NCI-H2196 (cell line): ENCODE results near the gene AGRP.
A peak's percentile ranks its signal among the peaks of the same experiment; 100 is the strongest.
"Not testable (repeated sequence)": the region's sequence is repeated elsewhere in the genome, so short reads cannot be mapped to it uniquely, and the experiment has no call there.

Experiments used
- DNase-seq: peaks from one replicate; lab custom pipeline; 2025; ENCODE audit not compliant: unreplicated experiment; lab: John Stamatoyannopoulos, UW

The AGRP gene

GRCh38 chr16:67504031-67505021 is 21.0 kb upstream of the AGRP start:
- no peak for DNase-seq

DNA sequence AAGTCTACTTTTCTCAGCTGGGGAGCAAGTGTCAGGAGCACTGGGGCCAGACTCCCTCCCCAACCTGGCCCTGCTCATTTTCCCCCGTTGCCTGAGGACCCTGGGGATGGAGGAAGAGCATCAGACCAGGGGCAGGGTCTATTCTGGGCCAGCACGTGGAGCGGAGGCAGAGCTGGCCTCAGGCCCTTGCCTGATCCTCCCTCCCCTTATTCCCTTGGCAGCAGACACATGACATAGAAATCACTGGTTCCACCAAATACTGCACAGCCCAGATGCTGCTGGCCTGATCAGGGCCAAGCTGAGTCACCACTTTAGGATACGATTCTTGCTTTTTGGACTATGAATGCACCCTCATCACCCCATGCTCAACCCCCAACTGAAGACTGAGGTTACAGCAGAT is 15.8 kb upstream of the AGRP start:
- DNase-seq, result no peak

DNA sequence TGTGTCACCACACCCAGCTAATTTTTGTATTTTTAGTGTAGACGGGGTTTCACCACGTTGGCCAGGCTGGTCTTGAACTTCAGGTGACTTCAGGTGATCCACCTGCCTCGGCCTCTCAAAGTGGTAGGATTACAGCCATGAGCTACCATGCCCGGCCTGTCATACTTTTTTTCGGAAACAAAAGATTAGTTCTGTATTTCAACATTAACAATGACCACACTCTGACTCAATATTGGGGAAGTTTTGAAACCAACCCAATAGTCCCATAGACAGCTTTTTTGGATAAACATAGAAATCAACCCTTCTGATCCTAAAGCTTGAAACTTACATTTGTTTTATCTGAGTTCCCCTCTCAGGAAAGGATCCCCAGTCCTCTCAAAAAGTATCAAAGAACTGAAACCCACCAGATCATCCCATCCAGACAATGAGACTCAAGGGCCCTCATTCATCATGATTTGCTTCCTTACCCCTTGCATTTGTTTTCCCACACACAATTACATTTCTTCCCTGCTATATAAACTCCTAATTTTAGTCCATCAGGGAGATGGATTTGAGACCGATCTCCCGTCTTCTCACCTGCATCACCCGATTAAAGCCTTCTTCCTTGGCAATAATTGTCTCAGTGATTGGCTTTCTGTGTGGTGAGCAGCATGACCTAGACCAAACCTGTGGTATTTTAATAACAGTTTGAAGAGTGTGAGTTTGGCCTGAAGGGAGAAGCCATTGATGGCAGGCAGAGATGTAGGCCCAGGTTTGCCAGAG is 7.2 kb upstream of the AGRP start:
- DNase-seq, result no peak

DNA sequence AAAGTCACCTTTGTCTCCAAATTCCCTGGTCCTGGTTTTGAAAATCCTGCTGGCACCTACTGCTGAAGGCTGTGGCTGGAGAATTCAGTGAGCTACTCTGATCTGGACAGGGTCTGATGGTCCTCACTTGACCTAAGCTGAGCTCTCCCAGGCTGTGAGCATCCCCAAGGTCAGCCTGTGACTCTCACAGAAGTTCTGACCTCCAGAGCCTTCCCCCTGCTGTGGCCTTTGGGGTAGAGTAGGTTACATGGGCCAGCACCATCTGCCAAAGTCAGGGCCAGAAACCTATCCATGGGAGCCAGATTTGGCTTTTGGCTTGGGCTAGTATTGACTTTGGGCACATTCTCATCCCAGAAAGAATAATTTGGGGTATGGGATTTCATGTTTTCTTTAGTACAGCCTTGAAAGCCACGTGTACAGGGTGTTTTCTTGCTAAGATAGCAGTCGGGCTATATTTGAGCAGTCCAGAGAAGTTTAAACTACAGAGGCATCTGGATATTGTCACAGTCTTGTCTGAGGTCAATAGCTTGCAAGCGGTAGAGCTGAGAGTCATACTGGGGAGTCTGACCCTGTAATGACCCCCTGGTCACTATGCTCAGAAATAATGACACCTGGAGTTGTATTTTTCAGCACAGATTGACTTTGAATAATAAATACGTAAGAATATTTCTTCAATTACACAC is 6.2 kb upstream of the AGRP start:
- DNase-seq, result no peak

GRCh38 chr16:67487561-67487960 is 4.2 kb upstream of the AGRP start:
- DNase-seq, result not testable (repeated sequence)

GRCh38 chr16:67486805-67487204 is 3.5 kb upstream of the AGRP start:
- no peak for DNase-seq

GRCh38 chr16:67483731-67484525 is 581 bp upstream of the AGRP start:
- DNase-seq, result no peak

DNA sequence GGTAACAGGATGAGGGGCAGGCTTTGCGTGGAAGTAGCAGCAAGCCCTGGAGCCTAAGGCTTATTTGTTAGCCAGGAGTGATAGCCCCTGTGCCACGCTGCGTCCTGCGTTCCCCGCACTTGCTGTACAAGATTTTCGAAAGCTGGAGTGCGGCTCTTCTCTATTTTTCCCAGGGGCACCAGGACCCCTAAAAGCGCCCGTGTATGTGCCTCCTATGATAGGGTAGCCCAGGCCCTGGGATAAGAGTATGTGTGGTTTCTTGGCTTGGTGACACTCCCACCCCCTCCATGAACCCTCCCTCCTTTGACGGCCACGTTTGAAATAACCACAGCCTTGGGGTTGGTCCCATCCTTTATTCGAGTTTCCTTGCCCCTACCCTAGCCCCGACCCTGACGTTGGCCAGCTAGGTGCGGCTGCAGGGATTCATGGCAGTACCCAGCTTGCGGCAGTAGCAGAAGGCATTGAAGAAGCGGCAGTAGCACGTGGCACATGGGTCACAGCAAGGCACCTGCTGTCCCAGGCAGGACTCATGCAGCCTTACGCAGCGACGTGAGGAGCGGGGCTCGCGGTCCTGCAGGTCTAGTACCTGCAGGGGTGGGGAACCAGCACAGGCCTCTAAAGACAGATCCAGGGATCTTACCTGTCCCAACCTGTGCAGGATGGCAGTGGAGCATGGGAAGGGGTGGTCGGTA is 968 bp downstream of the AGRP start:
- DNase-seq, result no peak

- DNase-seq, result no peak
These were observed 1.6 kb downstream of the AGRP start for GRCh38 chr16:67481561-67482232.

DNA sequence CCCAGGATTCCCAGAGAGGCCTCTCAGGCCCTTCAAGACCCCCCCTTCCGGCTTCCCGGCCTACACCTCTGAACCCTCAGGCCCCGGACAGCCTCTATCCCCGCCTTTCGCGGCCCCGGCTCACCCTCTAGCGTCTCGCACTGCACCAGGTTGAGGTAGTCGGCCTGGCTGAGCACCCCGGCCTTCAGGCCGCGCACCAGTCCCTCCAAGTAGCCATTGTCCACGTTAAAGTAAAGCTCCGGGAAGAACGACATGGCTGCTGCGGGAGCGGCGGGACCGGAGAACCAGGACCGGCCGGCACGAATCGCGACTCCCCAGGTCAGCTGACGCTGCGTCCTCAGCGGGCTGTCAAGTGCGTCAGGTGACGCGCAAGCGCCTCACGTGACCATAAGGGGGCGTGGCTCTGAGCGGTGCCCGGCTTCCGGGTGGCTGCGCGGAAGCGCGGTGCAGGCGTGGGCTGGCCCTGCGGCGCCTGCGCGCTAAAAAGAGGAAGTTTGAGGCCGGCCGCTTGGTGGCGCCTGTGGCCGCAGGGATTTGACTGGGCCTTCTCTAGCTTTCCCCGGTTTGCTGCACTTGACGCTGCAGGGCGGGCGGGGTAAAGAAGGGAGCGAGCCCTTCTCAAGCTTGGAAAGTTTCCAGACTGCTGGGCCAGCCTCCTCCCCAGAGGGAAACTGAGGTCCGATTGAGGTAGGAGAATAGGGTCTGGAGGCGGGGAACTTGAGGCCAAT is 2.4 kb downstream of the AGRP start, which contains the start of gene ATP6V0D1:
Gene ATP6V0D1 (minus strand): TSS at position 325 of the 728 bp plus-strand sequence. CDS start 71 bp downstream, at position 254.
- DNase-seq, result peak; percentile 91

DNA sequence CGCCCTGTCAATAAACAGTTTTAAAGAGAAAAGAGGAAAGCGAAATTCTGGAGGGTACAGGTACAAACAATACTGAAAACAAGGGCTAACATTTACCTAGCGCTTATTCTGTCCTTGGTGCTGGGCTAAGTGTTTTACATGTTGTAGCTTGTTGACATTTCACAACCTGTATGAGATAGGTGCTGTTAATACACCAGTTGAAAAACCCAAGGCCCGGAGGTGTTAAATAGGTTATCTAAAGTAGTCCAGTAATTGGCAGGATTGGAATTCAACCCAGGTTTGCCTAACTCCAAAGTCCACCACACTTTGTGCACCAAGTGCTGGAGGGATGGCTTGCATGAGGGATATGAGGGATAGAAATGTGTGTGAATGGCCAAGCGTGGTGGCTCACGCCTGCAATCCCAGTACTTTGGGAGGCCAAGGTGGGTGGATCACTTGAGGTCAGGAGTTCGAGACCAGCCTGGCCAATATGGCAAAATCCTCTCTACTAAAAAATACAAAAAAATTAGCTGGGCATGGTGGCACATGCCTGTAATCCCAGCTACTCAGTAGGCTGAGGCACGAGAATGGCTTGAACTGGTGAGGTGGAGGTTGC is 5.3 kb downstream of the AGRP start:
- no peak for DNase-seq

DNA sequence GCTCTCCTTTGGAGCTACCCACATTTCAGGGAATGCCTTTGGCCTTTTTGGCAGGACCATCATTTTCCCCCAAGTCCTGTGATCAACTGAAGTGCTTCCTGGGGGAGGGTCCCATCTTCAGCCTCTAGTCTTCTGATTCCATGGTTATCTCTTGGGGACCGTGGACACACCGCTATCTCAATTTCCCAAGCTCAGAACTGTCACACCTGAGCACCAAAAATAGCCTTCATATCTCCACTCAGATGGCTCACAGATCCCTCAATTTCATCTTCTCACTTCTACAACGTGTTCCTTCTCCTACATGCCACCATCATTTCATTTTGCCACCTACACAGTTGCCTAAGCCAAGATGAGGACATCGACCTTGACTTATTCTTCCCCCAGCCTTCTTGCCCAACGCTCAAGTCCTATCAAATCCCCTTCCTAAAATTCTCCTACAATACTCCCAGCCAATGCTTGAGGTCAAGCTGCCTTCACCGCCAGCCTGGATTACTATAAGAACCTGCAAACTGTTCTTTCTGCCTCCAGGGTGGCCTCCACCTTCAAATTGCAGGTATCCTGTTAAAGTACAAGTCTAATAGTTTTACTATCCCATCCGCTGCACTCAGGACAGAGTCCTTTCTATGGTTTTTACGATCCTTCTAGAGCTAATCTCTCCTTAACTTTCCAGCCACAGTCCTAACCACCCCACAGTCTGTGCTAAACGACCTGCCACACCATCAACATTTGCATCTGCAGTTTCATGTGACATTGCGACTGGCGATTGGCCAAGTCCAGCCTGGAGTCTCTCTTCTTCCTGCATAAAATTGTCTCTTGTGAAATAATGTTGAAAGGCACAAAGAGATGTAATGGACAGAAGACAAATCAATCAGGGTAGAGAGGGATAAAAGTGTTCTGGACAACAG is 8.5 kb downstream of the AGRP start:
- DNase-seq, result no peak

DNA sequence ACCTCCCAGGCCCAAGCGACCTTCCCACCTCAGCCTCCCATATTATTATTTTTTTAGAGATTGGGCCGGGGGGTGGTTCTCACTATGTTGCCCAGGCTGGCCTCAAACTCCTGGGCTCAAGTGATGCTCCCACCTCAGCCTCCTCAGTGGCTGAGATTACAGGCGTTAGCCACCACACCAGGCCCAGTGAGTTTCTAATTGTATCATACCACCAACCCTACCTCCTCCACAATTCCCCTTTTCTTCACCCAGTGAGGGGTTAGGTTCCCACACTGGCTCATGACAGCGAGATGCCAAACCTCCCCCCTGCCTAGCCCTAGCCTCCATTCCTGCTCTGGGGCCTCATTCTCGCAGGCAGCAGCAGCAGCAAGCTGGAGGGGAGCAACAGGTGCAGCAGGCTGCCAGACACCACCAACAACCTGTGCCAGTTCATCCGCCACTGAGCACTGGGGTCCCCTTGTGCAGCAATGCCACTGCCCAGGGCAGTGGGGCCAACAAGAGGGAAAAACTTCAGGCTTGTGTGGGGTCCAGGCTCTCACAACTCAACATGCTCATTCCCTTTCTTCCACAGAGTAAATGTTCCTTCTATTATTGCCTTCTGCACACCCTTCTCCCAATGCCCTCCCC is 11.5 kb downstream of the AGRP start:
- DNase-seq, result no peak

- DNase-seq, result peak; percentile 80
These were observed 13.0 kb downstream of the AGRP start for GRCh38 chr16:67470359-67470758.

- no peak for DNase-seq
These were observed 14.6 kb downstream of the AGRP start for GRCh38 chr16:67468731-67469130.

GRCh38 chr16:67466581-67466980 is 16.8 kb downstream of the AGRP start:
- DNase-seq, result no peak

GRCh38 chr16:67464565-67464964 is 18.8 kb downstream of the AGRP start:
- DNase-seq, result no peak
